Cardiac fibroblast (primary cell): ENCODE results near the gene PCNX4.

Experiments used
- DNase-seq, 2 donors: peaks; one replicate each; pipeline versions ENCODE4 v3.0.0 to v3.0.0-alpha.2; 2010; ENCODE audit warnings: low read depth in 2 of 2
- H3K4me3 ChIP-seq, 2 donors: replicated peaks in 1 of 2; 1 replicate in 1 of 2; 2 replicates in 1 of 2; pipeline ENCODE4 v1.5.1; 2011; ENCODE audit warnings: low read depth in 2 of 2, low read length in 2 of 2, mild to moderate bottlenecking in 2 of 2, moderate library complexity in 1 of 2
- TF ChIP-seq, protein P1 (sequence below): IDR thresholded peaks from one replicate; pipeline ENCODE4 v1.5.1; 2011; ENCODE audit warnings: low read depth, mild to moderate bottlenecking, low read length, inconsistent platforms

The PCNX4 gene

DNA sequence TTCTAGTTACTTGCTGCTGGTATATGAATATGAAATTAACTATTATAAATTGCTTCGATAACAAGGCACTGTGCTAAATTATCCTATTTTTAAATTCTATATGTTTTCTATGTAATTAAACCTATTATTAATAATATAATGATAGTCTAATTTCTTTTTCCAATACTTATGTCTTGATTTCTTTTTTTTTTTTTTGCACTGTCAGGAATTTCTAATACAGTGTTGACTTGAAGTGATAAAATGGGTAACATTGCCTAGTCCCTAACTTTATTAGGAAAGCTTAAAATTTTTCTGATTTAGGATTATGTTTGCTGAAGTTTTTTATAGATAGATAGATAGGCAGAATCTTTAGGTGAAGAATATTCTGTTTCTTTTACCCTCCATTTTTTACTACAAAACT lies 87.1 kb downstream of the PCNX4 start:
- no peak for DNase-seq
- TF ChIP-seq, protein P1, sequence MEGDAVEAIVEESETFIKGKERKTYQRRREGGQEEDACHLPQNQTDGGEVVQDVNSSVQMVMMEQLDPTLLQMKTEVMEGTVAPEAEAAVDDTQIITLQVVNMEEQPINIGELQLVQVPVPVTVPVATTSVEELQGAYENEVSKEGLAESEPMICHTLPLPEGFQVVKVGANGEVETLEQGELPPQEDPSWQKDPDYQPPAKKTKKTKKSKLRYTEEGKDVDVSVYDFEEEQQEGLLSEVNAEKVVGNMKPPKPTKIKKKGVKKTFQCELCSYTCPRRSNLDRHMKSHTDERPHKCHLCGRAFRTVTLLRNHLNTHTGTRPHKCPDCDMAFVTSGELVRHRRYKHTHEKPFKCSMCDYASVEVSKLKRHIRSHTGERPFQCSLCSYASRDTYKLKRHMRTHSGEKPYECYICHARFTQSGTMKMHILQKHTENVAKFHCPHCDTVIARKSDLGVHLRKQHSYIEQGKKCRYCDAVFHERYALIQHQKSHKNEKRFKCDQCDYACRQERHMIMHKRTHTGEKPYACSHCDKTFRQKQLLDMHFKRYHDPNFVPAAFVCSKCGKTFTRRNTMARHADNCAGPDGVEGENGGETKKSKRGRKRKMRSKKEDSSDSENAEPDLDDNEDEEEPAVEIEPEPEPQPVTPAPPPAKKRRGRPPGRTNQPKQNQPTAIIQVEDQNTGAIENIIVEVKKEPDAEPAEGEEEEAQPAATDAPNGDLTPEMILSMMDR, result no peak
- no peak overlapping the region for H3K4me3 ChIP-seq

DNA sequence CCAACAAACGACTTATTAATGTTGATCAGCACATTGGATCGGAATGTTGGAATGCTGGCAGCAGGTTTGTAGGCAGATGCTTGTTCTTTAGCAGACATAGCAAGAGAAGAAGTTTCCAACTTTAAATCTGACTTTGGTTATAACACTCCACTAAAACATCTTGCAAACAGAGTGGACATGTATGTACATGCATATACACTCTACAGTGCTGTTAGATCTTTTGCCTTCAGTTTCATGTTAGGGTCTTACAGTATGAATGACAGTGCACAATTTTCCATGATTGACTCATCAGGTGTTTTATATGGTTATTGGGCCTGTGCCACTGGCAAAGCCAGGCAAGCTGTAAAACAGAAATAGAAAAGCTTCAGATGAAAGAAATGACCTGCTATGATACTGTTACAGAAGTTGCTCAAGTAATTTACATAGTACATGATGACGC lies 87.7 kb downstream of the PCNX4 start:
- DNase-seq, result no peak
- no peak overlapping the region for H3K4me3 ChIP-seq
- TF ChIP-seq, protein P1, result no peak

DNA sequence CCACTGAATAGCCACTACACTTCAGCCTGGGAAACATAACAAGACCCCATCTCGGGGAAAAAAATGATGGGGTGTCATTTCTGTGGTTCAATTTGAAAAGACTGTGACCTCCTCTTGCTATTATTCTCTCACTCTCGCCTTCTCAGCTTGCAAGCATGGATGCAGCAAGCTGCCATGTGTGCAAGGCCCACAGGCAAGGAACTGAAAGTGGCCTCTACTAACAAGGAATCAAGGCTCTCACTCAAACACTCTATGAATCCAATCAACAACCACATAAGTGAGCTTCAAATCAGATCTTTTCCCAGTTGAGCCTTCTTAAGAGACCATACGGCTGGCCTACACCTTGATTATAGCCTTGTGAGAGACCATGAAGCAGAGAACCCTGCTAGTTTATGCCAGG lies 91.4 kb downstream of the PCNX4 start:
- H3K4me3 ChIP-seq, result no peak overlapping the region
- TF ChIP-seq, protein P1, result no peak
- DNase-seq, result no peak

DNA sequence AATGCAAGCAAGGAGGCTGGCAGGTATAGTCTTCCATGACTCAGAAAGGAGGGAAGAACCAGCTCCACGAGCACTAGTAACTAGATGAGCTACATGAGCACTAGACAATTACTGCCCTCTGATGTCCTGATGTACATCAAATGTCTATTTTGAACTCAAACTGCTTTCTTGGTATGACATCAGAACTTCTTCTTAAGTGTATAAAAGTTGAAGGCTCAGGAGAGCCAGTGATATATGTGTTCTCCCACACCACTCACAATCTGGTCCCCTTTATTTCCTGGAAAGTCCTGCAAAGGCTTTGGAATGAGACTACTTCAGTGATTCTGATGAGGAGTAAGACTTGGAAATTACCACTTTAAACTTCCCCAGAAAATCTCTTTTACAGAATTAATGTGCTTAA lies 92.0 kb downstream of the PCNX4 start:
- TF ChIP-seq, protein P1, result no peak
- peak; percentile 31 to 46 for DNase-seq
- peak overlapping the region in 1 of 2 donors; percentile 34 for H3K4me3 ChIP-seq

DNA sequence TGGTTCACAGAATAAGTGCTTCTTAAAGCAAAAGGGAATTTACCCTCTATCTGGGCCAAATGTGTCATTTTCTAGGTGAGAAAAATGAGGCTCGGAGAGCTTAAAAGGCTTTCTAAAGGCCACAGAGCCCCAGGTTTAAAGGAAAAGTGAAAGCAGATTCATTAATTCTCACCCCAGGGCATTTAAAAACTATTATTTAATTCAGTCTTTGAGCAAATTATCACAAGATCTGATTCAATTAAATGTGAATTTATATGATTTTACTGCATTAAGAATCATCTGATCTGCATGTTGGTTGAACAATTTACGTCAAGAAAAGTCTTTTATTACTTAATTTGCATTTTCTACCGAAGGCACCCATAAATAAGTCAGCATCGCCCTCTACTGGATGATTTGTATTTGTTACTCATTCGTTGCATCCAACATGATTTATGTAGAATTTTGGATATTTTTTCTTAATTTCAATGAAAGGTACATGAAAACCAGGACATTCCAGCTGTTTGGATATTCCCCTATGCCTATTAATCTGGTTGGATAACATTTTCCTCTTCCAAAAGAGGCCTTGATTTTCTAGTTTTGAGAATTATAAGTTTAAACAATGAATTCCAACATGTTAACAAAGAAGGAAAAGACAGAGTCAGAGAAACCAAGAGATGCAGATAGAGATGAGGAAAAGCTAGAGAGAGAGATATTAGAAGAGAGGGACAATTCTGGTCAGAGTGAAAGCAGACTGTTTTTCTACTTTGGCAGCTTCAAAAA lies 92.6 kb downstream of the PCNX4 start:
- DNase-seq, result peak; percentile 83 to 85
- peak overlapping the region; percentile 21 to 34 for H3K4me3 ChIP-seq
- TF ChIP-seq, protein P1, result peak; percentile 38

DNA sequence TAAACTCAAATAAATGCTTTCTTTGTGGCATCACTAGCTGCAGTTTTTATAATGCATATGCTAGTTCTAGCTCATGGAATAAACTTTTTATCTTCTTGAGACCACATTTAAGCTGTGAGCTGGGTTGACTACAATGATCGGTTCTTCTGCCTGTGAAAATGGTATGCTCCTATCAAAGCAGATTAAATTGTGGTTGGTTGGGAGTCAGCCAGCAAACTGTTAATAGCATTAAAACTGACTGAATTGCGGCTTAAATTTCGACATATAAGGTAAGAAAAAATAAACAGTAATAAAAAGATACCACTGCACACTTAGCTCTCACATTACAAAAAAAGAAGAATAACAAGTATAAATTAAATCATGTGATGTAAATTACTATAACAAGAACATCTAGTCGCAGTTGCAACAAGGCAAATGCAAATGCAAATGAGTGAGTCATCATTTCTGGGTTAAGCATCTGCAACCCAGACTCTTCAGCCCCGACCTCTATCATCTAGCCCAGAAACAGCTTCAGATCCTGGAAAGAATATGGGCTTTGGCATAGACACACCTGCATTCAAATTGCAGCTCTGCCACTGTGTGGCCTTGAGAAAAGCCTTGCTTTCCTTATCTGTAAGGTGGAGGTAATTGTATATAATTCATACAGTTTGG lies 93.3 kb downstream of the PCNX4 start:
- TF ChIP-seq, protein P1, result no peak
- no peak overlapping the region for H3K4me3 ChIP-seq
- no peak for DNase-seq
